Neural cell (in vitro differentiated cells): ENCODE results near the gene TMEM131. TPM values are rescaled to one million over a fixed set of nuclear protein-coding genes. Genes with fewer than 3 reads are reported as not detected.

Source experiments
- H2AFZ ChIP-seq: fragments of 200-600, 300-800 bp; sonication (generic), shearing (Covaris generic); 2 replicates; pipeline ENCODE4 v1.6.0; 2014; ENCODE audit warnings: low read depth, mild to moderate bottlenecking, antibody characterized with exemption, low read length, moderate library complexity
- H3F3A ChIP-seq: fragments of 200-600 bp; shearing (Covaris generic); 2 replicates; pipeline ENCODE4 v1.6.1; 2016; ENCODE audit warnings: mild to moderate bottlenecking, moderate library complexity, mixed read lengths, antibody characterized with exemption, low read length; ENCODE audit not compliant: insufficient read depth, poor library complexity, severe bottlenecking
- H3K27ac ChIP-seq: fragments of 200-600, 300-800 bp; sonication (generic), shearing (Covaris generic); 2 replicates; pipeline ENCODE4 v1.5.1; 2014; ENCODE audit warnings: mild to moderate bottlenecking, low read length, moderate library complexity
- H3K27me3 ChIP-seq: fragments of 300-800, 200-600 bp; sonication (generic), shearing (Covaris generic); 2 replicates; pipeline ENCODE4 v1.6.0; 2014; ENCODE audit warnings: mild to moderate bottlenecking, low read depth, low read length, moderate library complexity; ENCODE audit not compliant: insufficient read depth
- H3K36me3 ChIP-seq: fragments of 300-800, 200-600 bp; sonication (generic), shearing (Covaris generic); 2 replicates; pipeline ENCODE4 v1.5.1; 2014; ENCODE audit warnings: mild to moderate bottlenecking, antibody characterized with exemption, low read length, moderate library complexity; ENCODE audit not compliant: insufficient read depth
- H3K4me2 ChIP-seq: fragments of 300-800, 200-600 bp; sonication (generic), shearing (Covaris generic); 2 replicates; pipeline ENCODE4 v1.6.0; 2014; ENCODE audit warnings: mild to moderate bottlenecking, low read length
- H3K4me3 ChIP-seq: fragments of 300-800, 200-600 bp; sonication (generic), shearing (Covaris generic); 2 replicates; pipeline ENCODE4 v1.5.1; 2014; ENCODE audit warnings: mild to moderate bottlenecking, low read length, moderate library complexity
- H3K79me2 ChIP-seq: fragments of 200-600 bp; shearing (Covaris generic); replicated peaks from 2 replicates; pipeline ENCODE4 v1.6.0; 2014; ENCODE audit warnings: mild to moderate bottlenecking, low read length, moderate library complexity; ENCODE audit not compliant: insufficient read depth
- H3K9ac ChIP-seq: fragments of 300-800, 200-600 bp; sonication (generic), shearing (Covaris generic); 2 replicates; pipeline ENCODE4 v1.6.1; 2016; ENCODE audit warnings: mild to moderate bottlenecking, low read length, mixed read lengths
- H3K9me2 ChIP-seq: fragments of 200-600 bp; shearing (Covaris generic); 2 replicates; pipeline ENCODE4 v1.6.1; 2016; ENCODE audit warnings: mild to moderate bottlenecking, low read length, mixed read lengths; ENCODE audit not compliant: insufficient read depth
- H3K9me3 ChIP-seq: fragments of 200-600, 300-800 bp; sonication (generic), shearing (Covaris generic); 2 replicates; pipeline ENCODE4 v1.6.1; 2016; ENCODE audit warnings: mild to moderate bottlenecking, mixed run types, low read length, moderate library complexity, mixed read lengths
- H4K20me1 ChIP-seq: fragments of 200-600 bp; shearing (Covaris generic); 2 replicates; pipeline ENCODE4 v1.6.1; 2016; ENCODE audit warnings: mild to moderate bottlenecking, mixed run types; ENCODE audit not compliant: insufficient read depth
- EP300 ChIP-seq: fragments of 450-650 bp; conservative IDR thresholded peaks from 2 replicates; pipeline ENCODE4 v1.6.1; 2014; ENCODE audit warnings: antibody characterized with exemption, mild to moderate bottlenecking, moderate library complexity; ENCODE audit not compliant: poor library complexity, severe bottlenecking
- EZH2 ChIP-seq: fragments of 200-600, 300-800 bp; shearing (Covaris generic), sonication (generic); IDR thresholded peaks from 2 replicates; pipeline ENCODE4 v1.6.1; 2014; ENCODE audit warnings: antibody characterized with exemption, low read length, borderline replicate concordance, mild to moderate bottlenecking; ENCODE audit not compliant: insufficient read depth, poor library complexity, severe bottlenecking
- MXI1 ChIP-seq: fragments of 450-650 bp; conservative IDR thresholded peaks from 2 replicates; pipeline ENCODE4 v1.6.1; 2014; ENCODE audit warnings: antibody characterized with exemption, mild to moderate bottlenecking; ENCODE audit not compliant: poor library complexity, severe bottlenecking
- POLR2AphosphoS5 ChIP-seq: IDR thresholded peaks from 2 replicates; pipeline ENCODE4 v1.6.1; 2012
- RAD21 ChIP-seq: fragments of 450-650 bp; conservative IDR thresholded peaks from 2 replicates; pipeline ENCODE4 v1.6.1; 2014; ENCODE audit warnings: antibody characterized with exemption, mild to moderate bottlenecking, moderate library complexity
- SMC3 ChIP-seq: fragments of 450-650 bp; conservative IDR thresholded peaks from 2 replicates; pipeline ENCODE4 v1.6.1; 2014; ENCODE audit warnings: antibody characterized with exemption, mild to moderate bottlenecking, moderate library complexity; ENCODE audit not compliant: poor library complexity
- TAF1 ChIP-seq: IDR thresholded peaks from 2 replicates; pipeline ENCODE4 v1.6.1; 2012; ENCODE audit warnings: low read depth
- polyA plus RNA-seq: library from polyadenylated mRNA; depleted of rRNA; stranded (reverse); fragments of >200 nt; gene quantifications from 2 replicates; pipeline ENCODE4 v1.2.3, GENCODE V29; 2014
- TF ChIP-seq, protein P1 (sequence below): IDR thresholded peaks from 2 replicates; pipeline ENCODE4 v1.6.1; 2012; ENCODE audit warnings: borderline replicate concordance
- TF ChIP-seq, protein P2 (sequence below): fragments of 450-650 bp; IDR thresholded peaks from 2 replicates; pipeline ENCODE4 v1.5.1; 2014; ENCODE audit warnings: antibody characterized with exemption, mild to moderate bottlenecking, moderate library complexity; ENCODE audit not compliant: poor library complexity, severe bottlenecking

The TMEM131 gene
- polyA plus RNA-seq, 1 donor from 2014 or later = 9.6 TPM

DNA sequence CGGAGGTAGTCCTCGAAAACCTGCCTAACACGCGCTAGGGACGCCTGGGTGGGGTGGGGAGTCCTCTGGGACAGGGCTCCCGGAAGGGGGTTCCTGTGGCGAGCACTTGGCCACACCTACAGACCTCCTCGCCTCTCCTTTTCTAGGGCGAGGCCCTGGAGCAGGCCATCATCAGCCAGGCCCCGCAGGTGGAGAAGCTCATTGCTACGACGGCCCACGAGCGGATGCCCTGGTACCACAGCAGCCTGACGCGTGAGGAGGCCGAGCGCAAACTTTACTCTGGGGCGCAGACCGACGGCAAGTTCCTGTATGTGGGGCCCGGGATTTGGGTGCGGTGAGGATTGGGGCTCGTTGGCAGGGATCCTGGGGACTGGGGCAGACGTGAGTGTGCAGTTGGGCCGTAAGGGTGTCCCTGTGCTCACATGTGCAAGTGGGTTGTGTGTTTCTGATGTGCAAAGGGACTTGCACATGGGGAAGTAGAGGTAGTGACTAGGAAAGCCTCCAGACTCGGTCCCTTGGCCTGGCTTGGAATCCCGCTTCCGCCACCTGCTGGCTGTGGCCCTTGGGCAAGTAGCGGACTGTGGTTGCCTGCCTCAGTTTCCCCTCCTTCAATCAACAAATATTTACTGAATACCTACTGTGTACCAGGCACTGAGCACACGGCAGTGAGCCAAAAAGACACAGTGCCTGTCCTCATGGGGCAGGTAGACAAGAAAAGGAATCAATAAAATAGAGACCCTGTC lies 270.6 kb downstream of the TMEM131 start:
- TF ChIP-seq MXI1 (no peak), RAD21 (no peak), EP300 (no peak)
- TF ChIP-seq, protein P1, sequence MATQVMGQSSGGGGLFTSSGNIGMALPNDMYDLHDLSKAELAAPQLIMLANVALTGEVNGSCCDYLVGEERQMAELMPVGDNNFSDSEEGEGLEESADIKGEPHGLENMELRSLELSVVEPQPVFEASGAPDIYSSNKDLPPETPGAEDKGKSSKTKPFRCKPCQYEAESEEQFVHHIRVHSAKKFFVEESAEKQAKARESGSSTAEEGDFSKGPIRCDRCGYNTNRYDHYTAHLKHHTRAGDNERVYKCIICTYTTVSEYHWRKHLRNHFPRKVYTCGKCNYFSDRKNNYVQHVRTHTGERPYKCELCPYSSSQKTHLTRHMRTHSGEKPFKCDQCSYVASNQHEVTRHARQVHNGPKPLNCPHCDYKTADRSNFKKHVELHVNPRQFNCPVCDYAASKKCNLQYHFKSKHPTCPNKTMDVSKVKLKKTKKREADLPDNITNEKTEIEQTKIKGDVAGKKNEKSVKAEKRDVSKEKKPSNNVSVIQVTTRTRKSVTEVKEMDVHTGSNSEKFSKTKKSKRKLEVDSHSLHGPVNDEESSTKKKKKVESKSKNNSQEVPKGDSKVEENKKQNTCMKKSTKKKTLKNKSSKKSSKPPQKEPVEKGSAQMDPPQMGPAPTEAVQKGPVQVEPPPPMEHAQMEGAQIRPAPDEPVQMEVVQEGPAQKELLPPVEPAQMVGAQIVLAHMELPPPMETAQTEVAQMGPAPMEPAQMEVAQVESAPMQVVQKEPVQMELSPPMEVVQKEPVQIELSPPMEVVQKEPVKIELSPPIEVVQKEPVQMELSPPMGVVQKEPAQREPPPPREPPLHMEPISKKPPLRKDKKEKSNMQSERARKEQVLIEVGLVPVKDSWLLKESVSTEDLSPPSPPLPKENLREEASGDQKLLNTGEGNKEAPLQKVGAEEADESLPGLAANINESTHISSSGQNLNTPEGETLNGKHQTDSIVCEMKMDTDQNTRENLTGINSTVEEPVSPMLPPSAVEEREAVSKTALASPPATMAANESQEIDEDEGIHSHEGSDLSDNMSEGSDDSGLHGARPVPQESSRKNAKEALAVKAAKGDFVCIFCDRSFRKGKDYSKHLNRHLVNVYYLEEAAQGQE = no peak
- no peaks in the 10 kb centered on the region for H4K20me1 ChIP-seq
- H3K79me2 ChIP-seq = no peaks in the 10 kb centered on the region
- no peaks in the 10 kb centered on the region for H3K27me3 ChIP-seq
- no peaks in the 10 kb centered on the region for H3K36me3 ChIP-seq
- no peak overlapping the region for H3K4me2 ChIP-seq
- H3K27ac ChIP-seq = no peak overlapping the region
- H3F3A ChIP-seq = no peaks in the 10 kb centered on the region
- H3K9me3 ChIP-seq = peaks cover under 1% of the 10 kb centered on the region
- H3K9me2 ChIP-seq = no peaks in the 10 kb centered on the region
- no peak overlapping the region for H2AFZ ChIP-seq
- H3K4me3 ChIP-seq = no peak overlapping the region
- no peak overlapping the region for H3K9ac ChIP-seq

DNA sequence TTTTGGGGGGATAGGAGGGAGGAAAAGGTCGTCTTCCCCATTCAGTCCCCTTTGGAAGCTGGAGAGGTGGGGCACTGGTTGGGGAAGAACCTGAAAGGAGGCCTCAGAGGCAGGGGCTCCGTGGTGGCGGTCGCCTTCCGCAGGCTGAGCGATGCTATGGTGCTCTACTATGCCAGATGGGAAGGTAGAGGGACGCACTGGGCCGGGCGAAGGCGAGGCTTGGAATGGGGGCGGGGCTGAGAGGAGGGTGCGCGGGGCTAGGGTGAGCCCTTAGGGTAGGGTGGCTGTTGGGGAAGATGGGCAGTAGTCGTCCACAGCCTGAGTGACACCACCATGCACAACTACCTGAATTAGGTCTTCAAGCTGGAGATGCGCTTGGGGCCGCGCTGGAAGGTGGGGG lies 271.2 kb downstream of the TMEM131 start:
- Histone ChIP-seq H3K4me3 (no peak overlapping the region), H3K36me3 (no peaks in the 10 kb centered on the region), H3K27ac (no peak overlapping the region), H3F3A (no peaks in the 10 kb centered on the region), H3K9me3 (no peaks in the 10 kb centered on the region), H2AFZ (no peak overlapping the region), H4K20me1 (no peaks in the 10 kb centered on the region), H3K9ac (no peak overlapping the region), H3K79me2 (no peaks in the 10 kb centered on the region), H3K27me3 (no peaks in the 10 kb centered on the region), H3K9me2 (no peaks in the 10 kb centered on the region), H3K4me2 (no peak overlapping the region)
- TF ChIP-seq EP300 (no peak), POLR2AphosphoS5 (no peak), RAD21 (no peak), EZH2 (no peak), SMC3 (no peak), MXI1 (no peak), TAF1 (no peak)
- TF ChIP-seq, protein P1 = no peak
- TF ChIP-seq, protein P2, sequence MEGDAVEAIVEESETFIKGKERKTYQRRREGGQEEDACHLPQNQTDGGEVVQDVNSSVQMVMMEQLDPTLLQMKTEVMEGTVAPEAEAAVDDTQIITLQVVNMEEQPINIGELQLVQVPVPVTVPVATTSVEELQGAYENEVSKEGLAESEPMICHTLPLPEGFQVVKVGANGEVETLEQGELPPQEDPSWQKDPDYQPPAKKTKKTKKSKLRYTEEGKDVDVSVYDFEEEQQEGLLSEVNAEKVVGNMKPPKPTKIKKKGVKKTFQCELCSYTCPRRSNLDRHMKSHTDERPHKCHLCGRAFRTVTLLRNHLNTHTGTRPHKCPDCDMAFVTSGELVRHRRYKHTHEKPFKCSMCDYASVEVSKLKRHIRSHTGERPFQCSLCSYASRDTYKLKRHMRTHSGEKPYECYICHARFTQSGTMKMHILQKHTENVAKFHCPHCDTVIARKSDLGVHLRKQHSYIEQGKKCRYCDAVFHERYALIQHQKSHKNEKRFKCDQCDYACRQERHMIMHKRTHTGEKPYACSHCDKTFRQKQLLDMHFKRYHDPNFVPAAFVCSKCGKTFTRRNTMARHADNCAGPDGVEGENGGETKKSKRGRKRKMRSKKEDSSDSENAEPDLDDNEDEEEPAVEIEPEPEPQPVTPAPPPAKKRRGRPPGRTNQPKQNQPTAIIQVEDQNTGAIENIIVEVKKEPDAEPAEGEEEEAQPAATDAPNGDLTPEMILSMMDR = no peak
